ENCODE measurements around the gene REXO1. TPM values are rescaled to one million over a fixed set of nuclear protein-coding genes. Genes with fewer than 3 reads are reported as not detected.

REXO1 gene, protein sequence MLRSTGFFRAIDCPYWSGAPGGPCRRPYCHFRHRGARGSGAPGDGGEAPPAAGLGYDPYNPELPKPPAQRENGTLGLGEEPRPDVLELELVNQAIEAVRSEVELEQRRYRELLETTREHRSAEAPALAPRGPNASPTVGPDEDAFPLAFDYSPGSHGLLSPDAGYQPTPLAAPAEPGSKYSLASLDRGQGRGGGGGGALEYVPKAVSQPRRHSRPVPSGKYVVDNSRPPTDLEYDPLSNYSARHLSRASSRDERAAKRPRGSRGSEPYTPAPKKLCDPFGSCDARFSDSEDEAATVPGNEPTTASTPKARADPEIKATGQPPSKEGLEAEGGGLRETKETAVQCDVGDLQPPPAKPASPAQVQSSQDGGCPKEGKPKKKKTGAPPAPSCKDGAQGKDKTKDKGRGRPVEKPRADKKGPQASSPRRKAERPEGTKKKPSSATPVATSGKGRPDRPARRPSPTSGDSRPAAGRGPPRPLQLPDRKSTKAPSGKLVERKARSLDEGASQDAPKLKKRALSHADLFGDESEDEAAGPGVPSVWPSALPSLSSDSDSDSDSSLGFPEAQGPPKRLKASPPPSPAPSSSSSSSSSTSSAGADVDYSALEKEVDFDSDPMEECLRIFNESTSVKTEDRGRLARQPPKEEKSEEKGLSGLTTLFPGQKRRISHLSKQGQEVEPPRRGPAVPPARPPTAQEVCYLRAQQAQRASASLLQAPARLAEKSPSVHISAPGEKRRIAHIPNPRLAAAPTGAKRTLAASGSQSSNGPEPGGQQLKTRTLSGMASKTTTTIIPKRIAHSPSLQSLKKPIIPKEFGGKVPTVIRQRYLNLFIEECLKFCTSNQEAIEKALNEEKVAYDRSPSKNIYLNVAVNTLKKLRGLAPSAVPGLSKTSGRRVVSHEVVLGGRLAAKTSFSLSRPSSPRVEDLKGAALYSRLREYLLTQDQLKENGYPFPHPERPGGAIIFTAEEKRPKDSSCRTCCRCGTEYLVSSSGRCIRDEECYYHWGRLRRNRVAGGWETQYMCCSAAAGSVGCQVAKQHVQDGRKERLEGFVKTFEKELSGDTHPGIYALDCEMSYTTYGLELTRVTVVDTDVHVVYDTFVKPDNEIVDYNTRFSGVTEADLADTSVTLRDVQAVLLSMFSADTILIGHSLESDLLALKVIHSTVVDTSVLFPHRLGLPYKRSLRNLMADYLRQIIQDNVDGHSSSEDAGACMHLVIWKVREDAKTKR
- total RNA-seq, result 4.6 and 6.7 TPM in 2 replicates

DNA sequence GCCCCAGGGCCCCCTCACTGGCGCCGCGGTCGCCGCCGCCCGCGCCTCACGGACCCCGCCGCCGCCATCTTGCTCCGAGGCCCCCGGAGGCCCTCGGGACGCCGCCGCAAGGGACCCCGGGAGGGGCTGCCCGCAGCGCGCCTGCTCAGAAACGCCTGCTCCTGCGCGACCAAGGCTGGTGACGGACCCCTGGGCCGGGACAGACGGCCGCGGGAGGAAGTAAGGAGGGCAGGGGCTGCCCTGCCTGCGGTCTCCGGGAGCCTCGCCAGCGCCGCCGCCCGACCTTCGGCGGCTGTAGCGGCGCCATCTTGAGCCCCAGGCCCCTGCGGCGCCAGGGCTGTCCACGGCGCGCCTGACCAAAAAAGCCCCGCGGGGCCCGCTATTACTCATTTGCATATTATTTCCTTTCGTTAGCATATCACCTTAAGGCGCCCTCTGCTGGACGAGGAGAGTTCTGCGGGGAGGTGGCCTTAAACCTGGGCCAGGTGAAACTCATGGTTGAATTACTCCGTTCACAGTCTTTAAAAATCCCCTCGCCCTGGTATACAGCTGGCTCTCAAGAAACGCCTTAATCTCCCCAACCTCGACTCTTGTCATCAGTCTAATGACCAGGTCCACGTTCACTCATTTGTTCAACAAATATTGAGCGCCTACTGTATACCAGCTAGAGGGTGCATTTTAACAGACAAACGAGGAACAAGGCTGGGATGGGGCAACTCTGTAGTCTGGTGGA, at the start of gene REXO1:
TSS of gene REXO1 (minus strand) at position 85 of the 733 bp plus-strand sequence. CDS start 125 bp downstream, outside the sequence.

DNA sequence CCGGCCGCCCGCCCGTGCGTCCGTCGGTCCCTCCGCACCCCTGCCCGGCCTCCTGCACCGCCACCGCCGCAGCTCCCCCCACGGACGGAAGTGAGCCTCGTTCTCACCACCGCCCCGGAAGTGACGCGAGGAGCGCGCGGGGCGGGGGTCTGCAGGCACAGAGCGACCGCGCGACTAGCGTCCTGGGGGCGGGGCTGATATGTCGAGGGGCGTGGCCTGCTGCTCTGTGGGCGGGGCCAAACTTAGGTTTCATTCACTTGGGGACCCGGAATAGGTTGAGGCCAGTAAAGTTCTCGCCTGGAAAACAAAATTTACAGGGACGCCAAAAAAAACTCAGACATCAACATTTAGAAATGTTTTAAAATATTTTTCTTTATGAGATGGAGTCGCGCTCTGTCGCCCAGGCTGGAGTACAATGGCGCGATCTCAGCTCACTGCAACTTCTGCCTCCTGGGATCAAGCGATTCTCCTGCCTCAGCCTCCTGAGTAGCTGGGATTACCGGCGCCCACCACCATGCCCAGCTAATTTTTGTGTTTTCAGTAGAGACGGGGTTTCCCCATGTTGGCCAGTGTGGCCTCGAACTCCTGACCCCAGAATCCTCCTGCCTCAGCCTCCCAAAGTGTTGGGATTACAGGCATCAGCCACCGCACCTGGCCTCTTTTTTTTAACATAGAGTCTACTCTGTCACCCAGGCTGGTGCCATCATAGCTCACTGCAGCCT, 37.3 kb upstream of the REXO1 start, which contains the start of gene ABHD17A:
TSS of gene ABHD17A (minus strand) at position 99 of the 722 bp plus-strand sequence. CDS start 3,930 bp downstream, outside the sequence.

DNA sequence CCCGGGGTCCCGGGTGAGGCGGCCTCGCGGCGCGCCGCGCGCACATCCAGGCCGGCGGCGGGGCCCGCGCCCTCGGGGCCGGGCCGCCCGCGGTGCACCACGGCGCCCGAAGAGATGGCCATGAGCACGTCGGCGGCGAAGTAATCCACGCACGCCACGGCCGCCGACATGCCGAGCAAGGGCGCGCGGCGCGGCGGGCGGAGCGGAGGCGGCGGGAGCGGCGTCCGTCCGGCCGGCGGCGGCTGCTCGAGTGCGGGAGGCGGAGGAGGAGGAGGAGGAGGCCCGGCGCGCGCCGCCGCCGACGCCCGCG, 15.0 kb upstream of the REXO1 start, which contains the start of gene KLF16:
TSS of gene KLF16 (minus strand) at position 252 of the 310 bp plus-strand sequence. CDS start at position 170, 82 bp downstream.

GRCh38 chr19:1811942-1812425, 36.3 kb downstream of the REXO1 start, which contains the start of gene ATP8B3:
Gene ATP8B3 (minus strand): TSS chr19:1812276. CDS start chr19:1811736, 540 bp downstream.

Other genes with a start within 250 kb of the REXO1 start
- 72.1 and 122 TPM in 2 replicates for gene UQCR11, start 243.0 kb downstream of the REXO1 start, total RNA-seq
- gene TCF3, start 195.9 kb downstream of the REXO1 start, total RNA-seq, result 34.3 and 41.2 TPM in 2 replicates
- not detected in 2 replicates for gene ONECUT3, start 95.0 kb downstream of the REXO1 start, total RNA-seq
- gene ATP8B3, start 36.2 kb downstream of the REXO1 start, total RNA-seq, result 1.6 and 2.7 TPM in 2 replicates
- gene KLF16, start 15.1 kb upstream of the REXO1 start, total RNA-seq, result 3.2 and 3.5 TPM in 2 replicates
- 83.9 and 92.3 TPM in 2 replicates for gene ABHD17A, start 37.0 kb upstream of the REXO1 start, total RNA-seq
- 1.5 and 1.7 TPM in 2 replicates for gene ADAT3, start 56.9 kb upstream of the REXO1 start, total RNA-seq
- gene SCAMP4, start 56.9 kb upstream of the REXO1 start, total RNA-seq, result 22.3 and 25.5 TPM in 2 replicates
- gene CSNK1G2, start 92.7 kb upstream of the REXO1 start, total RNA-seq, result 51.7 and 55.2 TPM in 2 replicates
- 31.4 and 42.0 TPM in 2 replicates for gene BTBD2, start 167.2 kb upstream of the REXO1 start, total RNA-seq
- 39.2 and 41.1 TPM in 2 replicates for gene MKNK2, start 202.8 kb upstream of the REXO1 start, total RNA-seq
- 14.5 and 16.8 TPM in 2 replicates for gene MOB3A, start 247.8 kb upstream of the REXO1 start, total RNA-seq
- 1.4 and 1.6 TPM in 2 replicates for gene IZUMO4, start 248.4 kb upstream of the REXO1 start, total RNA-seq